ENCODE results near the gene PROSER2. TPM values are rescaled to one million over a fixed set of nuclear protein-coding genes. Genes with fewer than 3 reads are reported as not detected.

Gene PROSER2
- total and polyA plus RNA-seq, 9 of the 15 experiments (the other 6 are each of a cell fraction or from before 2014, with no cell fraction given): 0.62 to 14.8 (median 2.9) TPM

DNA sequence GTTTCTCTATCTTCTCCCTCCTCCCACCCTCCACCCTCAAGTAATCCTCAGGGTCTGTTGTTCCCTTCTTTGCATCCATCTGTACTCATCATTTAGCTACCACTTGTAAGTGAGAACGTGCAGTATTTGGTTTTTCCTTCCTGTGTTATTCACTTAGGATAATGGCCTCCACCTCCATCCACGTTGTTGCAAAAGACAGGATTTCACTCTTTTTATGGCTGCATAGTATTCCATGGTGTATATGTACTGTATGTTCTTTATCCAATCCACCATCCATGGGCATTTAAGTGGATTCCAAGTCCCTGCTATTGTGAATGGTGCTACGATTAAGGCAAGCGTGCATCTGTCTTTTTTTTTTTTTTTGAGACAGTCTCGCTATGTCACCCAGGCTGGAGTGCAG lies 72.4 kb downstream of the PROSER2 start:
- intact Hi-C loops (cut with micrococcal nuclease): loop anchor here (10.0 kb wide), 2 partner anchors 149 to 281 kb away; partner anchors contain the start of genes UPF2 and USP6NL
- 53% methylated on average over 4 of the region's 5 CpGs for WGBS (ENCODE audit: insufficient coverage, low coverage, missing lambda C conversion rate)
- Histone ChIP-seq H3K36me3 (ENCODE audit: control insufficient read depth, insufficient read depth, low read length) (peaks cover 23% of the 10 kb centered on the region), H2AFZ (ENCODE audit: low read depth, low read length) (no peak overlapping the region), H3K9me3 (replicated peaks; ENCODE audit: control insufficient read depth, insufficient read depth, low read depth, low read length) (no peaks in the 10 kb centered on the region), H3K9me1 (ENCODE audit: control insufficient read depth, insufficient read depth, low read length) (no peaks in the 10 kb centered on the region), H3K79me2 (ENCODE audit: control insufficient read depth, insufficient read depth, low read length) (peaks cover 83% of the 10 kb centered on the region), H3K4me3 (peak overlapping the region; percentile 47), H3K9ac (ENCODE audit: insufficient read depth in 1 of 2, low read depth in 2 of 2, low read length in 2 of 2) (peak overlapping the region in 1 of 2 experiments; percentile 92; a peak in 2 of 4 replicates), H3K27me3 (ENCODE audit: control insufficient read depth in 2 of 2, insufficient read depth in 2 of 2, low read length in 2 of 2) (no peaks in the 10 kb centered on the region), H3K27ac (ENCODE audit: extremely low read depth, low read depth, low read length) (peak overlapping the region; percentile 91), H3K4me2 (ENCODE audit: insufficient read depth, low read length) (peak overlapping the region; percentile 83), H3K4me1 (replicated peaks in 1 of 2; ENCODE audit: control insufficient read depth in 2 of 2, insufficient read depth in 2 of 2, low read length in 2 of 2) (peaks cover 10 to 41% of the 10 kb centered on the region in 2 experiments), H4K20me1 (replicated peaks; ENCODE audit: control insufficient read depth, insufficient read depth, low read length) (peaks cover 18% of the 10 kb centered on the region)
- ChIA-PET CTCF (ENCODE audit: low intra/inter-chr PET ratio) (no interaction called here), POLR2A (interaction anchor here (1.5 kb wide), 1 partner anchor 10 kb away, joined by 5 read pairs; no protein-coding TSS in a partner anchor)
- TF ChIP-seq RBM25 (IDR thresholded peaks at IDR 0.05; ENCODE audit: low read depth, low read length, severe bottlenecking) (peak; percentile 31), ZNF146 (CRISPR knock-in tag; IDR thresholded peaks at IDR 0.05; ENCODE audit: unreplicated experiment) (peak; percentile 92), CBX8 (IDR thresholded peaks at IDR 0.05; ENCODE audit: borderline replicate concordance, extremely low read depth, low read depth, low read length, poor library complexity, severe bottlenecking) (no peak)
- no peak for DNase-seq (ENCODE audit: extremely low read depth in 1 of 4, low spot score in 3 of 4)
- ATAC-seq: no peak
- no TSS peak for BruUV-seq (replicated peaks)
- in situ Hi-C loops (cut with MboI): no loop called here
- FAIRE-seq: no peak

DNA sequence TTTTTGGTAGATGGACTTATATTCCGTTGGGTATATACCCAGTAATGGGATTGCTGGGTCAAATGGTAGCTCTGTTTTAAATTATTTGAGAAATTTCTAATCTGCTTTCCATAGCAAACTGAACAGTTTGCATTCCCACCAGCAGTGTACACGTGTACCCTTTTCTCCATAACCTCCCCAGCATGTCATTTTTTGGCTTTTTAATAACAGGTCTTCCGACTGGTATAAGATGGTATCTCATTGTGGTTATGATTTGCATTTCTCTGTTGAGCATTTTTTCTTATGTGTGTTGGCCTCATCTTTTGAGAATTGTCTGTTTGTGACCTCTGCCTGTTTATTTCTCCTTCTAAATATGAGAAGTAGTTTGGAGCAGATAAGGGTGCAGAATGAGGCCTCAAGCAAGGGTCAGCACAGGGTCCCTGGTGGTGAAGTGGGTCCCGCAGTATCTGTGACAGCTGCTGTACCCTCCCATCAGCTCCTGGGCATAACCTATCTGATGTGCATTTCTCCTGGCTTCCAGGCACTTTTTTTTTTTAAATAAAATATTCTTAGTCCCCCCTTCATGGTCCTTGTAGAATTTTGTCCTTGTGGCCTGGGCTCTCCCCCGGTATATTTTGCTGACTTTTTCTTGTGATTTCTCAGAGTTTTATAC lies 73.5 kb downstream of the PROSER2 start:
- Histone ChIP-seq H3K79me2 (ENCODE audit: control insufficient read depth, insufficient read depth, low read length) (peaks cover 72% of the 10 kb centered on the region), H3K4me2 (ENCODE audit: insufficient read depth, low read length) (peak overlapping the region; percentile 98), H3K36me3 (ENCODE audit: control insufficient read depth, insufficient read depth, low read length) (peaks cover 13% of the 10 kb centered on the region), H3K27ac (ENCODE audit: extremely low read depth, low read depth, low read length) (peak overlapping the region; percentile 98), H3K27me3 (ENCODE audit: control insufficient read depth in 2 of 2, insufficient read depth in 2 of 2, low read length in 2 of 2) (no peaks in the 10 kb centered on the region), H4K20me1 (replicated peaks; ENCODE audit: control insufficient read depth, insufficient read depth, low read length) (peaks cover 7% of the 10 kb centered on the region), H3K9me3 (replicated peaks; ENCODE audit: control insufficient read depth, insufficient read depth, low read depth, low read length) (no peaks in the 10 kb centered on the region), H3K4me1 (replicated peaks in 1 of 2; ENCODE audit: control insufficient read depth in 2 of 2, insufficient read depth in 2 of 2, low read length in 2 of 2) (peaks cover 21 to 50% of the 10 kb centered on the region in 2 experiments), H3K4me3 (peak overlapping the region; percentile 47), H3K9ac (ENCODE audit: insufficient read depth in 1 of 2, low read depth in 2 of 2, low read length in 2 of 2) (peak overlapping the region; percentile 88 to 92), H3K9me1 (ENCODE audit: control insufficient read depth, insufficient read depth, low read length) (no peaks in the 10 kb centered on the region), H2AFZ (ENCODE audit: low read depth, low read length) (no peak overlapping the region)
- 21% methylated on average over 5 of the region's 5 CpGs for whole genome bisulfite sequencing (ENCODE audit: insufficient coverage, low coverage, missing lambda C conversion rate)
- ChIA-PET CTCF (ENCODE audit: low intra/inter-chr PET ratio) (no interaction called here), POLR2A (interaction anchor here (1.9 kb wide), 1 partner anchor 9 kb away, joined by 8 read pairs; no protein-coding TSS in a partner anchor)
- no TSS peak for BruUV-seq (replicated peaks)
- FAIRE-seq (peak; percentile 52), DNase-seq (ENCODE audit: extremely low read depth in 1 of 4, low spot score in 3 of 4) (peak in 1 of 4 experiments; percentile 60), ATAC-seq (peak; percentile 9)
- in situ Hi-C loops (cut with MboI) (no loop called here), intact Hi-C loops (cut with micrococcal nuclease) (loop anchor here (10.0 kb wide), 2 partner anchors 148 to 282 kb away; partner anchors contain the start of genes UPF2 and USP6NL)
- TF ChIP-seq, protein P1, sequence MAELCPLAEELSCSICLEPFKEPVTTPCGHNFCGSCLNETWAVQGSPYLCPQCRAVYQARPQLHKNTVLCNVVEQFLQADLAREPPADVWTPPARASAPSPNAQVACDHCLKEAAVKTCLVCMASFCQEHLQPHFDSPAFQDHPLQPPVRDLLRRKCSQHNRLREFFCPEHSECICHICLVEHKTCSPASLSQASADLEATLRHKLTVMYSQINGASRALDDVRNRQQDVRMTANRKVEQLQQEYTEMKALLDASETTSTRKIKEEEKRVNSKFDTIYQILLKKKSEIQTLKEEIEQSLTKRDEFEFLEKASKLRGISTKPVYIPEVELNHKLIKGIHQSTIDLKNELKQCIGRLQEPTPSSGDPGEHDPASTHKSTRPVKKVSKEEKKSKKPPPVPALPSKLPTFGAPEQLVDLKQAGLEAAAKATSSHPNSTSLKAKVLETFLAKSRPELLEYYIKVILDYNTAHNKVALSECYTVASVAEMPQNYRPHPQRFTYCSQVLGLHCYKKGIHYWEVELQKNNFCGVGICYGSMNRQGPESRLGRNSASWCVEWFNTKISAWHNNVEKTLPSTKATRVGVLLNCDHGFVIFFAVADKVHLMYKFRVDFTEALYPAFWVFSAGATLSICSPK (IDR thresholded peaks at IDR 0.05; ENCODE audit: borderline replicate concordance): 0 out of 2 replicates have a peak, but pooled peaks have one; percentile 46
- TF ChIP-seq, protein P2, sequence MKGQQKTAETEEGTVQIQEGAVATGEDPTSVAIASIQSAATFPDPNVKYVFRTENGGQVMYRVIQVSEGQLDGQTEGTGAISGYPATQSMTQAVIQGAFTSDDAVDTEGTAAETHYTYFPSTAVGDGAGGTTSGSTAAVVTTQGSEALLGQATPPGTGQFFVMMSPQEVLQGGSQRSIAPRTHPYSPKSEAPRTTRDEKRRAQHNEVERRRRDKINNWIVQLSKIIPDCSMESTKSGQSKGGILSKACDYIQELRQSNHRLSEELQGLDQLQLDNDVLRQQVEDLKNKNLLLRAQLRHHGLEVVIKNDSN (CRISPR knock-in tag; IDR thresholded peaks at IDR 0.05): no peak
- TF ChIP-seq ZKSCAN8 (CRISPR knock-in tag; IDR thresholded peaks at IDR 0.05) (no peak), PTTG1 (tag; IDR thresholded peaks at IDR 0.05; ENCODE audit: low read depth) (no peak), ZNF778 (CRISPR knock-in tag; IDR thresholded peaks at IDR 0.05) (no peak), NBN (IDR thresholded peaks at IDR 0.05; ENCODE audit: low read depth) (0 out of 2 replicates have a peak, but pooled peaks have one; percentile 37), CEBPG (CRISPR knock-in tag; IDR thresholded peaks at IDR 0.05) (no peak), CEBPG (tag; conservative IDR thresholded peaks at IDR 0.05 in 1 of 2, IDR thresholded peaks at IDR 0.05 in 1 of 2) (no peak), ZNF551 (CRISPR knock-in tag; IDR thresholded peaks at IDR 0.05) (no peak)
